Posterior vena cava (tissue), 2 donors: ENCODE measurements around the gene TMCC1. TPM values are rescaled to one million over a fixed set of nuclear protein-coding genes. Genes with fewer than 3 reads are reported as not detected.
"Not testable (repeated sequence)": the region's sequence is repeated elsewhere in the genome, so short reads cannot be mapped to it uniquely, and the experiment has no call there.

Source experiments
- DNase-seq: peaks from one replicate; pipeline ENCODE4 v3.0.0-alpha.2; 2020; ENCODE audit warnings: low spot score
- intact Hi-C, 2 donors: fragments of 100-400 bp; cut with DNase I; formaldehyde crosslinking; loops; one replicate each; pipeline versions ENCODE4 v1.14.1 to v1.14.2; 2022 to 2023
- total RNA-seq, 2 donors: library from RNA; stranded (reverse); fragmentation: NEBNext Ultra II Directional; extraction: Animal tissue kit (Norgen Biotek cat#: 25700); gene quantifications; one replicate each; pipeline ENCODE4 v1.2.1, GENCODE V29; 2021
- donor health status: DM: yes; HTN: yes; CAD: no.
- donor health status: DM: yes; HTN: yes; CAD: no.

Gene TMCC1
- total RNA-seq, 2 donors from 2014 or later = 38.4 to 47.7 TPM

GRCh38 chr3:129908417-129908816, 14.9 kb upstream of the TMCC1 start:
- intact Hi-C loops = no loop called here
- DNase-seq = no peak

- intact Hi-C loops = not testable (repeated sequence)
Observed at GRCh38 chr3:129901272-129901671, 7.8 kb upstream of the TMCC1 start.

GRCh38 chr3:129897026-129897425, 3.5 kb upstream of the TMCC1 start:
- no peak for DNase-seq
- intact Hi-C loops = no loop called here

More at GRCh38 chr3:129901272-129901671, 7.8 kb upstream of the TMCC1 start:
- DNase-seq = not testable (repeated sequence)

DNA sequence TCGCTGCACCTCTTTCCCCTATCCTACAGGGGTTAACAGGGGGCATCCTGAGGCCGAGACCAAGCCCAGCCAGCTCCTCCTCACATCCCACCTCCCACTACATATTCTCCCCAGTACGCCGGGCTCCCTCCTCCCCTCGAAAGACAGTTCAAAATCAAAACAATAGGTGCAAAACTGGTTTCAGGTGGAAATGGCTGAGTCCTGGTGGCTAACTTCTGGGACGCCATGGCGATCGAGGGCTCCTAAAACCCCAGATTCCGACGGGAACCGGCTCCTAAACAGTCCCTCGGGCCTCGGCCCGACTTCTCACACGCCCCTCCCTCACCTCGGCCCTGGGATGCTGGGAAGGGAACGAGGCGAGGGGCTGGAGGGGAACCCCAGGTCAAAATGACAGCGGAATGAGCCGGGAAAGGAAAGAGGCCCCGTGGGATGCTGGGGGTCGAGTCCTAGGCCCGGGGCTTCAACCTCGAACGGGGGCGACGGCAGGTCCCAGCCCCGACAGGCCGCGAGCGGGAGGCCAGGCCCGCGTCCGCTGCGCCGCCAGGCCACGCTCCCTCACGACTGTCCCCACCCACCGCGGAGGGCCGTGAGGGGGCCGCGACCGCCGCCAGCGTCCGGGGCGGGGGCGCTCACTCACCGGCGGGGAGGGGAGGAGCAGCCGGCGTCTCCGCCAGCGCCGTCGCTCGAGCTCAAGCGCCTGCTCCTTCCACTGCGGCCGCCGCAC, 492 bp downstream of the TMCC1 start:
- DNase-seq = peak; percentile 87
- intact Hi-C loops = no loop called here

DNA sequence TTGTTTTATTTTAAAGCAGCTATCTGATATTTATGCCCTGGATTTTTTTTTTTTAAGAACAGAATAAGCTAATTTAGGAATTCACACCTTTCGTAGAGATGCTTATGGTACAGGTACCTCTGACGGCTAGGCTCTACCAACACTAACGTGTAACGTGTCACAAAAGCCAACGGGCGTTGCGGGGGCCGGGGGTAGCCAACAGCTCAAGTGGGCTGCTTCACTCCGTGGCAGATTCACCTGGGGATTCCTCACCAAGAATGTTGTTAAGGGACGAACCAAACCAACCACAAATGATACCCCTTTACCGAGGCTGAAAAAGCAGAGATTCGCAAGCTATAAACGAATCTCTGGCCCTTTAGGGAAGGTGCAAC, 1.0 kb downstream of the TMCC1 start:
- intact Hi-C loops = no loop called here
- no peak for DNase-seq

DNA sequence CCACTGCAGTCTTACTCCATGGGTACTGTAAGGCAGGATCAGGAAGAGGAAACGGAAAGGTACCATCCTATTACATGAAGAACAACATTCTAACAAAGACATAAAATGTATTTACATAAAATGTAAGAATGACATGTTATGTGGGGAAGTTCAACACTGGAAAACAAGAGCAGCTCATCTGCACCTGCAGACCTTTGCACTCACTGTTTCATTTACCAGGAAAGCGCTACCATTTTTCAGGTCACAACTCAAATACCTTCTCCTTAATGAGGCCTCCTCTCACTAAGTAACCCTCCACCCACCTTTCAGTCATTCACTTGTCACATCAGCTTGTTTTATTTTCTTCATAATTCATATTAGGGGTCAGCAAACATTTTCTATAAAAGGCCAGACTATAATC, 2.6 kb downstream of the TMCC1 start:
- intact Hi-C loops = no loop called here
- no peak for DNase-seq

DNA sequence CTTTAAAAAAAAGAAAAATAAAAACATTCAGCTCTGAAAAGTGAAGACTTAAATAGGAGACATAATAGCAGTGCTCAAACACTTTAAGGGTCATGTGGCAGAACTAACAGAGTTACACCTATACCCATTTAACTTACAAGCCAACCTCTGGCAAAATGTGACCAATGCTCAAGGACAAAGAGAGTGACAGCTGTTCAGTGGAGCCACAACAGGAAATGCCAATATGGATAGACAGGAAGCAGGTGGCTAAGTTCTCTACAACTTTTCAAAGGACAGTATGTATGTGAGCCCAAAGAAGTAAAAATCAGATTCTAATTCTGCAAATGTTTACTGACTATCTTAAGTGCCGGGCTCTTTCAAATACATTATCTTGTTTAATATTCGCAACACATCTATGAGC, 3.4 kb downstream of the TMCC1 start:
- intact Hi-C loops = no loop called here
- DNase-seq = no peak

GRCh38 chr3:129888771-129889170, 4.7 kb downstream of the TMCC1 start:
- intact Hi-C loops = no loop called here
- DNase-seq = no peak

DNA sequence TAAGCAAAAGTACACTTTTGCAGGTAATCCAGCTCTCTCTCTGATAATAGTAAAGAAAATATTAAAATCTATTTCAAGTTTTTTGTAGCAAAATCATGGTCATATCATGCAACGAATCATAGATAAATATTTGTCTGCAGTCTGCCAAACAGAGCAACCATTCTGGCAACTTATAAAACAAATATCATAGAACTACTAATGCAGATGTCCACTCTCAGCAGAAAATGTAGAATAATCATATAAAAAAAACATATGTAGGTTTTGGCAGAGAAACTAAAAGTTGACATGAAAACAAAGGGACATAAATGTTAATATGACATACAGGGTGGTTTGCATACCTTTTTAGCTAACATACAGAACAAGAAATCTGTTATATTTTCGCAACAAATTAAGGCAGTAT, 12.2 kb downstream of the TMCC1 start:
- intact Hi-C loops = no loop called here
- no peak for DNase-seq

DNA sequence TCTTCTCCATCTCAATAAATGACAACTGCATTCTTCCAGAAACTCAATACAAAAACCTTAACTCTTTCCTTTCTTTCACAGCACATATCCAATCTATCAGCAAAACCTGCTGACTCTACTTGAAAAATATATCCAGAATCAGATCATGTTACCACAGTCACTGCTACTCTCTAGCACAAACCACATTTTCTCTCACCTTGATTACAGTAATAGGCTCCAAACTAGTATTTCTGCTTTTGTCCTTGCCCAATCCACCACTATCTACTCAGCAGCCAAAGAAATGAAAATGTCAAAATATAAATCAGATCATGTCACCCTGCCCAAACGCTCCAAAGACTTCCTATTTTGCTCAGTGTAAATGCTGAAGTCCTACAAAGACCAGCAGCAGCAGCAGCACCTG, 15.2 kb downstream of the TMCC1 start:
- no peak for DNase-seq

GRCh38 chr3:129874479-129874878, 19.0 kb downstream of the TMCC1 start:
- intact Hi-C loops, DNase-seq: not testable (repeated sequence)

More for the DNA sequence above, 15.2 kb downstream of the TMCC1 start:
- intact Hi-C loops = no loop called here

DNA sequence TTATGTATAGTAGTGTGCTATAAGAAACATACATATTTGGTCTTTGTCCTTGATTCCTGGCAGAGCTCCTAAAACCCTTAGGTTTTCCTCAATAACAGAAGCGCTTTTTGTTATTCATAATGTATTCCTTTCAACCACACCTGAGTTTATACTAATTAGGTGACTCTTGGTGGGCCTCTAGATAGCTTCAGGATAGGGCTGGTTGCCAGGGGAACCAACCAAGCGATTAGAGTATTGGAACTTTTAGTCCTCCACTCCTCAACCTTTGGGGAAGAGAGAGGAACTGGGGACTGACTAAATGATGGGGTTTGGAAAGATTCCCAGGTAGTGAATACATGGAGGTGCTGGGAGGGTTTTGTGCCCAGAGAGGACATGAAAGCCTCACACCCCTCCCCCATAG, 24.6 kb downstream of the TMCC1 start:
- intact Hi-C loops = no loop called here
- DNase-seq = no peak

- intact Hi-C loops = no loop called here
- no peak for DNase-seq
Observed at GRCh38 chr3:129867506-129868124, 25.9 kb downstream of the TMCC1 start.

DNA sequence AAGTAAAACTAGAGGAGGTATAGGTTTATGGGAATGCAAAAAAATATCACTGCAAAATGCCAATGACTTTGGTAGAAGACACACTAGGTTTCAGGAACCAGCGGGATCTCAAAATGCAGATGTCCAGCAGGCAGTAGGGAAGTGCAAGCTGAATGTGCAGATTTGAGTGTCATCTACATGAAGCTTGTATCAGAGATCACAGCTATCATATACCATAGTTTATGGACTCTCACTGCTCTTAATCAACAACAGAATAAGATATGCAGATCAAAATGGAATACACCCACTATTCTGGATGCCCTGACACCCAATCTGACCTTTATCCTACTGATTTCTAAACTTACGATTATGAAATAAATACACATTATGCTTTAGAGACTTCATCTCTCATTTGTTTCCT, 27.7 kb downstream of the TMCC1 start:
- intact Hi-C loops = no loop called here
- DNase-seq = no peak

GRCh38 chr3:129864519-129864918, 29.0 kb downstream of the TMCC1 start:
- DNase-seq = no peak
- intact Hi-C loops = no loop called here

DNA sequence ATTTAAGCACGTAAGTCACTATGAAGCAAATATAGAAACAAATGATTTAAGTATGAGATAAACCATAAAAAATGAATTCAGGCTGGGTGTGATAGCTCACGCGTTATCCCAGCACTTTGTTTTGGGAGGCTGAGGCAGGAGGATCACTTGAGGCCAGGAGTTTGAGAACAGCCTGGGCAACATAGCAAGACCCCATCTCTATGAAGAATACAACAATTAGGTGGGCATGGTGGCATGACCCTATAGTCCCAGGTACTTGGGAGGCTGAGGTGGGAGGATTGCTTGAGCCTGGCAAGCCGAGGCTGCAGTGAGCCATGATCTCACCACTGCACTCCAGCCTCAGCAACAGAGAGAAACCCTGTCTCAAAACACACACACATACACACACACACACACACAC, 34.2 kb downstream of the TMCC1 start:
- intact Hi-C loops = no loop called here
- DNase-seq = no peak

DNA sequence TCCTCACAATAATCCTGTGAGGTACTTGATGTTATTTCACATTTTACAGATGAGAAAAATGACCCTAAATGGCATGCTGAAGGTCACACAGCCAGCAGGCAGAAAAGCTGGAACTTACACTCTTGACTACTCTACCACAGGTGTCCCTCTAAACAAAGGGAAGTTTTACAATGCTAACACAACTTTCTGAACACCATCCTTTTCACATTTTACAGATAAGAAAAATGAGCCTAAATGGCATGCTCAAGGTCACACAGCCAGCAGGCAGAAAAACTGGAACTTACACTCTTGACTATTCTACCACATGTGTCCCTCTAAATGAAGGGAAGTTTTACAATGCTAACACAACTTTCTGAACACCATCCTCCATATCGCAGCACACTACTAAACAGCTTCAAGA, 35.6 kb downstream of the TMCC1 start:
- intact Hi-C loops = no loop called here
- DNase-seq = no peak

GRCh38 chr3:129856790-129857189, 36.7 kb downstream of the TMCC1 start:
- intact Hi-C loops, DNase-seq: not testable (repeated sequence)

GRCh38 chr3:129855832-129856419, 37.6 kb downstream of the TMCC1 start:
- intact Hi-C loops = no loop called here
- no peak for DNase-seq

GRCh38 chr3:129855170-129855831, 38.2 kb downstream of the TMCC1 start:
- intact Hi-C loops = no loop called here
- no peak for DNase-seq
